Left cardiac atrium (tissue), 4 donors: ENCODE measurements around the gene CELSR1. TPM values are rescaled to one million over a fixed set of nuclear protein-coding genes. Genes with fewer than 3 reads are reported as not detected.
A peak's percentile ranks its signal among the peaks of the same experiment; 100 is the strongest.
"Not testable (repeated sequence)": the region's sequence is repeated elsewhere in the genome, so short reads cannot be mapped to it uniquely, and the experiment has no call there.

ENCODE experiments used
- ATAC-seq, 2 donors: fragments of 200-7000 bp; cut with Tn5 transposase; one replicate each; pipeline ENCODE4 v1.9.1; 2020; ENCODE audit warnings: mild to moderate bottlenecking in 2 of 2, moderate library complexity in 2 of 2
- DNase-seq: peaks from one replicate; pipeline ENCODE4 v3.0.0-alpha.2; 2020
- intact Hi-C, 2 donors: fragments of 100-400 bp; cut with DNase I; formaldehyde crosslinking; loops; one replicate each; pipeline versions ENCODE4 v1.14.1 to v1.15.1; 2022 to 2023
- total RNA-seq, 2 donors: library from RNA; stranded (reverse); fragmentation: NEBNext Ultra II Directional; extraction: Animal tissue kit (Norgen Biotek cat#: 25700); gene quantifications; one replicate each; pipeline ENCODE4 v1.2.1, GENCODE V29; 2021
- donor health status: DM: no; HTN: yes; CAD: no.
- donor health status: DM: no; HTN: yes; CAD: no; lungs with severe emphysema.
- donor health status: DM: yes; HTN: yes; CAD: no.
- donor health status: Dilated cardiomyopathy.

The CELSR1 gene
- total RNA-seq, 2 donors from 2014 or later, result 6.5 to 8.1 TPM

- no peak for DNase-seq
- intact Hi-C loops, result no loop called here
- ATAC-seq, result no peak
Measured at GRCh38 chr22:46473021-46473779, 64.2 kb downstream of the CELSR1 start.

- intact Hi-C loops, result no loop called here
- peak; percentile 26 to 63 for ATAC-seq
- no peak for DNase-seq
Measured at GRCh38 chr22:46472722-46473016, 64.8 kb downstream of the CELSR1 start.

GRCh38 chr22:46471901-46472721 lies 65.3 kb downstream of the CELSR1 start:
- intact Hi-C loops, result no loop called here
- peak; percentile 43 for DNase-seq
- peak; percentile 53 to 82 for ATAC-seq

GRCh38 chr22:46471330-46471729 lies 66.1 kb downstream of the CELSR1 start:
- DNase-seq, intact Hi-C loops, ATAC-seq: not testable (repeated sequence)

- ATAC-seq (no peak), DNase-seq (no peak)
- intact Hi-C loops, result no loop called here
Measured at GRCh38 chr22:46469711-46470110, 67.7 kb downstream of the CELSR1 start.

GRCh38 chr22:46467006-46467405 lies 70.4 kb downstream of the CELSR1 start:
- intact Hi-C loops, result no loop called here
- DNase-seq, result no peak
- ATAC-seq, result no peak

- intact Hi-C loops, result no loop called here
- ATAC-seq, result no peak
- no peak for DNase-seq
Measured at GRCh38 chr22:46466255-46466676, 71.2 kb downstream of the CELSR1 start.

GRCh38 chr22:46465793-46466192 lies 71.6 kb downstream of the CELSR1 start:
- ATAC-seq (peak in 1 of 2 donors; percentile 5), DNase-seq (no peak)
- intact Hi-C loops, result no loop called here

GRCh38 chr22:46465345-46465720 lies 72.1 kb downstream of the CELSR1 start:
- DNase-seq (no peak), ATAC-seq (peak; percentile 56 to 63)
- intact Hi-C loops, result no loop called here

GRCh38 chr22:46464701-46465344 lies 72.6 kb downstream of the CELSR1 start:
- intact Hi-C loops, result no loop called here
- DNase-seq (no peak), ATAC-seq (no peak)

GRCh38 chr22:46464296-46464695 lies 73.1 kb downstream of the CELSR1 start:
- ATAC-seq (no peak), DNase-seq (no peak)
- intact Hi-C loops, result no loop called here

- DNase-seq, result no peak
- intact Hi-C loops, result no loop called here
- ATAC-seq, result no peak
Measured at GRCh38 chr22:46463435-46464227, 73.8 kb downstream of the CELSR1 start.

GRCh38 chr22:46462726-46463371 lies 74.6 kb downstream of the CELSR1 start:
- no peak for ATAC-seq
- DNase-seq, result no peak
- intact Hi-C loops, result no loop called here

GRCh38 chr22:46461566-46462180 lies 75.7 kb downstream of the CELSR1 start:
- DNase-seq (no peak), ATAC-seq (no peak)
- intact Hi-C loops, result no loop called here

- ATAC-seq, result no peak
- intact Hi-C loops, result no loop called here
Measured at GRCh38 chr22:46460857-46461256, 76.6 kb downstream of the CELSR1 start.

GRCh38 chr22:46459347-46460065 lies 77.9 kb downstream of the CELSR1 start:
- DNase-seq (no peak), ATAC-seq (no peak)
- intact Hi-C loops, result no loop called here

More at GRCh38 chr22:46460857-46461256, 76.6 kb downstream of the CELSR1 start:
- DNase-seq, result no peak

GRCh38 chr22:46458525-46458924 lies 78.9 kb downstream of the CELSR1 start:
- DNase-seq (no peak), ATAC-seq (no peak)
- intact Hi-C loops, result no loop called here
